Heart left ventricle (tissue), 16 donors: Measurements from ENCODE around the gene ANKRD52. TPM values are rescaled to one million over a fixed set of nuclear protein-coding genes. Genes with fewer than 3 reads are reported as not detected.

Source experiments
- ATAC-seq, 4 donors: fragments of 200-7000 bp; cut with Tn5 transposase; one replicate each; pipeline ENCODE4 v1.9.1; 2020 to 2022; ENCODE audit warnings: moderate library complexity in 4 of 4, mild to moderate bottlenecking in 3 of 4, moderate number of reproducible peaks in 1 of 4
- DNase-seq, 5 donors: peaks; one replicate each; pipeline ENCODE4 v3.0.0-alpha.2; 2020
- H3K27ac ChIP-seq, 12 donors: fragments of 200-600 bp; sonication (generic) in 4 of 12; one replicate each; pipeline versions ENCODE4 v1.5.0 to v1.8.0; 2016 to 2022; ENCODE audit warnings: mild to moderate bottlenecking in 2 of 12
- H3K27me3 ChIP-seq, 9 donors: fragments of 200-600 bp; sonication (generic) in 2 of 9; one replicate each; pipeline versions ENCODE4 v1.5.1 to v1.8.0; 2016 to 2022; ENCODE audit warnings: mild to moderate bottlenecking in 3 of 9
- H3K36me3 ChIP-seq, 9 donors: fragments of 200-600 bp; sonication (generic) in 2 of 9; one replicate each; pipeline versions ENCODE4 v1.5.0 to v1.8.0; 2018 to 2022; ENCODE audit warnings: mild to moderate bottlenecking in 2 of 9
- H3K4me1 ChIP-seq, 12 donors: fragments of 200-600 bp; sonication (generic) in 4 of 12; one replicate each; pipeline versions ENCODE4 v1.5.0 to v1.8.0; 2016 to 2022; ENCODE audit warnings: mild to moderate bottlenecking in 3 of 12
- H3K4me3 ChIP-seq, 12 donors: fragments of 200-600 bp; sonication (generic) in 4 of 12; one replicate each; pipeline versions ENCODE4 v1.5.0 to v1.8.0; 2017 to 2022; ENCODE audit warnings: mild to moderate bottlenecking in 9 of 12, moderate library complexity in 4 of 12
- H3K9me3 ChIP-seq, 12 donors: fragments of 200-600 bp; sonication (generic) in 4 of 12; one replicate each; pipeline versions ENCODE4 v1.5.0 to v1.8.0; 2016 to 2022; ENCODE audit warnings: mild to moderate bottlenecking in 1 of 12
- CTCF ChIP-seq, 12 donors: fragments of 200-600 bp; sonication (generic) in 4 of 12; IDR thresholded peaks; one replicate each; pipeline versions ENCODE4 v1.5.0 to v1.8.0; 2018 to 2022; ENCODE audit warnings: antibody characterized with exemption in 12 of 12, mild to moderate bottlenecking in 5 of 12
- POLR2A ChIP-seq, 2 donors: fragments of 450-650 bp; IDR thresholded peaks; one replicate each; pipeline ENCODE4 v1.6.1; 2017; ENCODE audit warnings: antibody characterized with exemption in 2 of 2, mild to moderate bottlenecking in 2 of 2, moderate library complexity in 2 of 2
- WGBS, 4 donors: extraction: QIAGEN DNeasy Blood & Tissue Kit in 2 of 4; methylation state at CpG; one replicate each; pipeline versions ENCODE4 v1.1.5 to v1.1.7; 2013 to 2018; 5-methylcytosine and 5-hydroxymethylcytosine counted together
- intact Hi-C, 10 donors: fragments of 100-400 bp; cut with DNase I; formaldehyde crosslinking; loops; one replicate each; pipeline versions ENCODE4 v1.11.1 to v1.14.2; 2022
- polyA plus RNA-seq, 2 donors: library from polyadenylated mRNA; stranded (reverse); fragments of 200-250 nt; gene quantifications; one replicate each; pipeline ENCODE4 v1.2.3, GENCODE V29; 2013
- total RNA-seq, 9 donors: library from RNA; depleted of rRNA in 2 of 9; stranded (reverse); fragments of >200 nt in 2 of 9; fragmentation: NEBNext Ultra II Directional in 3 of 9; extraction: Animal tissue kit (Norgen Biotek cat#: 25700) in 3 of 9; gene quantifications; one replicate each; pipeline versions ENCODE4 v1.1.0 to v1.2.4, GENCODE V29; 2016 to 2023
- donor health status: ischemic (EF 13 %, LVEDD 7.1; RV severe dilation, severe dysfunction).
- donor health status: healthy with polysubstance abuse.
- donor health status: DM: no; HTN: yes; CAD: no.
- donor health status: DM: no; HTN: no; CAD: no.
- donor health status: ischemic (EF 25% LVEDD 6.9; RV normal size, moderate dysfunction).
- donor health status: ischemic (EF 25% LVEDD 5.7; RV mildly dilated, moderate dysfunction).
- donor health status: healthy.
- donor health status: DM: yes; HTN: yes; CAD: no.
- donor health status: ischemic (EF 35%, LVEDD 5.7; RV mildly dilated, moderate dysfunction).
- donor health status: nonischemic (EF 11% LVEDD 7.7; RV severe dilation, severe dysfunction).
- donor health status: DM: yes; HTN: yes; CAD: no.
- donor health status: PGD.
- donor health status: ischemic (EF 29% LVEDD 5.4; RV normal size, mild dysfunction).
- donor health status: nonischemic (EF 23%, LVEDD 6.1; RV moderate dilation, normal function).

The ANKRD52 gene
- total and polyA plus RNA-seq, 11 donors, result 12.2 to 40.6 (median 28.0) TPM

DNA sequence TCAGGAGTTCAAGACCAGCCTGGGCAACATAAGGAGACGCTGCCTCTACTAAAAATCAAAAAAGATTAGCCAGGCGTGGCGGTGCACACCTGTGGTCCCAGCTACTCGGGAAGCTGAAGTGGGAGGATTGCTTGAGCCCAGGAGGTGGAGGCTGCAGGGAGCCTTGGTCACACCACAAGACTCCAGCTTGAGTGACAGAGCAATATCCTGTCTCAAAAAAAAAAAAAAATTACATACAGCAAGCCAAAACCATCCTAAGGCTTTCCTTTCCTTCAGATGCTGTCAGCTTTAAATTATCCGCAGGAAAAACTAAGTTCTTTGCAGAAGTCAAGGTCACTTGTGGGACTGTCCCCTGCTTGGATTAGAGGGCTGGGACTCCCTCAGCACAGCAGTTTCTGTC is 40.6 kb upstream of the ANKRD52 start:
- ATAC-seq (no peak), DNase-seq (no peak)
- no peaks in the 10 kb centered on the region for H3K9me3 ChIP-seq
- H3K36me3 ChIP-seq, result peaks cover 0 to 38% (median 16%) of the 10 kb centered on the region in 9 donors
- H3K27ac ChIP-seq, result peak overlapping the region in 11 of 12 donors; percentile 91 to 100 (median 96)
- H3K4me1 ChIP-seq, result peaks cover 24 to 73% (median 56%) of the 10 kb centered on the region in 12 donors
- H3K27me3 ChIP-seq, result no peaks in the 10 kb centered on the region
- 54 to 68% (median 63%) methylated on average over 5 of the region's 5 CpGs for WGBS, 4 donors
- TF ChIP-seq POLR2A (IDR thresholded peaks at IDR 0.05) (no peak), CTCF (IDR thresholded peaks at IDR 0.05) (no peak)
- intact Hi-C loops, result loop anchor here in 1 of 10 donors (5.0 kb wide), 1 partner anchor 177 kb away; no protein-coding TSS in a partner anchor
- H3K4me3 ChIP-seq, result peak overlapping the region in 11 of 12 donors; percentile 62 to 98 (median 85)

DNA sequence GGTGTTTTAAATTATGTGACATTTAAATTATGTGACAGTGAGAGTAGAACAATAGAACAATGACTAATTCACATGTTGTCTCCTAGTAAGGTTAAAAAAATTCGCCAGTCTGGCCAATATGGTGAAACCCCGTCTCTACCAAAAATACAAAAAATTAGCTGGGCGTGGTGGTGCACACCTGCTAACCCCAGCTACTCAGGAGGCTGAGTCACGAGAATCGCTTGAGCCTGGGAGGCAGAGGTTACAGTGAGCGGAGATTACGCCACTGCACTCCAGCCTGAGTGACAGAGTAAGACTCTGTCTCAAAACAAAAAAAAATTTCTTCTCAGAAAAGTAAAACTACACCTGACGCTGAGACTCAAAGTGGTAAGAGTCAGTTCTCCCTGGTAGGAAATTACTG is 39.2 kb upstream of the ANKRD52 start:
- intact Hi-C loops, result loop anchor here in 1 of 10 donors (5.0 kb wide), 1 partner anchor 175 kb away; no protein-coding TSS in a partner anchor
- H3K4me1 ChIP-seq, result peaks cover 24 to 79% (median 64%) of the 10 kb centered on the region in 12 donors
- no peak for TF ChIP-seq CTCF (IDR thresholded peaks at IDR 0.05)
- TF ChIP-seq POLR2A (IDR thresholded peaks at IDR 0.05), result no peak
- H3K9me3 ChIP-seq, result no peaks in the 10 kb centered on the region
- DNase-seq (no peak), ATAC-seq (no peak)
- 92 to 94% (median 92%) methylated on average over 8 of the region's 8 CpGs for WGBS, 4 donors
- peaks cover 0 to 39% (median 18%) of the 10 kb centered on the region in 9 donors for H3K36me3 ChIP-seq
- H3K4me3 ChIP-seq, result peak overlapping the region in 1 of 12 donors; percentile 8
- no peaks in the 10 kb centered on the region for H3K27me3 ChIP-seq
- peak overlapping the region in 4 of 12 donors; percentile 32 to 100 (median 96) for H3K27ac ChIP-seq

- intact Hi-C loops, result loop anchor here in 1 of 10 donors (5.0 kb wide), 1 partner anchor 174 kb away; no protein-coding TSS in a partner anchor
- ATAC-seq, result no peak
- 56 to 74% (median 67%) methylated on average over 5 of the region's 5 CpGs for WGBS, 4 donors
- H3K4me1 ChIP-seq, result peaks cover 16 to 78% (median 60%) of the 10 kb centered on the region in 12 donors
- H3K27ac ChIP-seq, result peak overlapping the region in 1 of 12 donors; percentile 32
- no peaks in the 10 kb centered on the region for H3K9me3 ChIP-seq
- no peak overlapping the region for H3K4me3 ChIP-seq
- no peak for DNase-seq
- H3K36me3 ChIP-seq, result peaks cover 0 to 46% (median 22%) of the 10 kb centered on the region in 9 donors
- H3K27me3 ChIP-seq, result no peaks in the 10 kb centered on the region
- TF ChIP-seq CTCF (IDR thresholded peaks at IDR 0.05) (no peak), POLR2A (IDR thresholded peaks at IDR 0.05) (no peak)
Observed at GRCh38 chr12:56296295-56296694, 38.1 kb upstream of the ANKRD52 start.

DNA sequence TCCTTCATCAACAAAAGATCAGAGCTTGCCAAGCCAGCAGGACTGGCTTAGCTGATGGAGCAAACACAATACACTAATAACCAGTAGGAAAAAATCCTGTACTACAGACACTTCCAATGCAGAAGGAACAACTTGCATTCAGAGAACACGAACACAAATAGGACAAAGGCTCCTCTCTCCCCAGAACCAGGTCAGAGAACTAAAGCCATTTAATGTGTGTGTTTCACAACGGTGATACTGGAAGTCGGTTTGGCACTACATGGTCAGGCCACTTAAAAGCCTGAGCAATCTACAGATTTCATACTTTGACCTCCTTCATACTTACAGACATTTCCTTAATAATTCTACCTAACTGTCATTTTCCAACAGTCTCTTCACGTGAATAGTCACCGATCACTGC is 35.6 kb upstream of the ANKRD52 start:
- Histone ChIP-seq H3K27me3 (no peaks in the 10 kb centered on the region), H3K9me3 (no peaks in the 10 kb centered on the region), H3K4me1 (peaks cover 11 to 70% (median 46%) of the 10 kb centered on the region in 12 donors), H3K36me3 (peaks cover 0 to 67% (median 41%) of the 10 kb centered on the region in 9 donors), H3K27ac (peak overlapping the region in 2 of 12 donors; percentile 13 to 34), H3K4me3 (no peak overlapping the region)
- intact Hi-C loops, result no loop called here
- no peak for TF ChIP-seq CTCF (IDR thresholded peaks at IDR 0.05)
- no peak for TF ChIP-seq POLR2A (IDR thresholded peaks at IDR 0.05)
- 53 to 65% (median 58%) methylated on average over 5 of the region's 5 CpGs for WGBS, 4 donors
- DNase-seq (no peak), ATAC-seq (peak in 3 of 4 donors; percentile 11 to 27 (median 19))
